ENCODE results near the gene EPS8. TPM values are rescaled to one million over a fixed set of nuclear protein-coding genes. Genes with fewer than 3 reads are reported as not detected.

Gene EPS8
- total RNA-seq, 4 donors from 2014 or later: 39.0 to 85.2 (median 57.7) TPM

GRCh38 chr12:15688838-15689625 lies 100.2 kb downstream of the EPS8 start:
- WGBS, 2 donors (ENCODE audit: low coverage in 1 of 2): 7 to 52% methylated on average over 3 to 6 of the region's 6 CpGs
- ATAC-seq: peak; percentile 27
- H3K9me3 ChIP-seq: no peaks in the 10 kb centered on the region
- no peaks in the 10 kb centered on the region for H3K27me3 ChIP-seq
- TF ChIP-seq CTCF (IDR thresholded peaks at IDR 0.05) (peak in 1 of 4 experiments; percentile 11), POLR2A (IDR thresholded peaks at IDR 0.05) (no peak)
- no peaks in the 10 kb centered on the region for H3K36me3 ChIP-seq
- H3K27ac ChIP-seq: peak overlapping the region; percentile 9 to 80 (median 64)
- peak overlapping the region in 1 of 2 donors; percentile 31 for H3K4me3 ChIP-seq
- peaks cover 0 to 43% (median 13%) of the 10 kb centered on the region in 3 donors for H3K4me1 ChIP-seq

GRCh38 chr12:15688202-15688736 lies 100.9 kb downstream of the EPS8 start:
- H3K36me3 ChIP-seq: no peaks in the 10 kb centered on the region
- peak overlapping the region; percentile 9 to 80 (median 64) for H3K27ac ChIP-seq
- peak overlapping the region in 1 of 2 donors; percentile 31 for H3K4me3 ChIP-seq
- no peak for TF ChIP-seq CTCF (IDR thresholded peaks at IDR 0.05)
- TF ChIP-seq EP300 (IDR thresholded peaks at IDR 0.05): no peak
- TF ChIP-seq POLR2AphosphoS5 (IDR thresholded peaks at IDR 0.05): peak; percentile 72
- TF ChIP-seq POLR2A (IDR thresholded peaks at IDR 0.05): peak; percentile 20 to 63
- WGBS, 2 donors (ENCODE audit: low coverage in 1 of 2): 81 to 82% methylated on average over 3 to 4 of the region's 8 CpGs
- no peaks in the 10 kb centered on the region for H3K27me3 ChIP-seq
- no peaks in the 10 kb centered on the region for H3K9me3 ChIP-seq
- peaks cover 0 to 43% (median 13%) of the 10 kb centered on the region in 3 donors for H3K4me1 ChIP-seq
- peak; percentile 47 for ATAC-seq

- H3K9me3 ChIP-seq: no peaks in the 10 kb centered on the region
- no peak overlapping the region for H3K4me3 ChIP-seq
- H3K27me3 ChIP-seq: no peaks in the 10 kb centered on the region
- no peaks in the 10 kb centered on the region for H3K36me3 ChIP-seq
- peak overlapping the region in 2 of 4 donors; percentile 60 to 80 for H3K27ac ChIP-seq
- TF ChIP-seq CTCF (IDR thresholded peaks at IDR 0.05) (no peak), POLR2AphosphoS5 (IDR thresholded peaks at IDR 0.05) (no peak), EP300 (IDR thresholded peaks at IDR 0.05) (no peak), POLR2A (IDR thresholded peaks at IDR 0.05) (no peak)
- no peak for ATAC-seq
- peaks cover 0 to 43% (median 13%) of the 10 kb centered on the region in 3 donors for H3K4me1 ChIP-seq
These were observed 101.6 kb downstream of the EPS8 start for GRCh38 chr12:15687583-15687982.

GRCh38 chr12:15684896-15685658 lies 104.1 kb downstream of the EPS8 start:
- no peak overlapping the region for H3K4me3 ChIP-seq
- WGBS, 2 donors (ENCODE audit: low coverage in 1 of 2): 81 to 84% methylated on average over 6 of the region's 6 CpGs
- no peak overlapping the region for H3K27ac ChIP-seq
- peaks cover 0 to 21% (median 6%) of the 10 kb centered on the region in 3 donors for H3K4me1 ChIP-seq
- no peaks in the 10 kb centered on the region for H3K9me3 ChIP-seq
- H3K27me3 ChIP-seq: no peaks in the 10 kb centered on the region
- TF ChIP-seq CTCF (IDR thresholded peaks at IDR 0.05) (no peak), EP300 (IDR thresholded peaks at IDR 0.05) (no peak), POLR2AphosphoS5 (IDR thresholded peaks at IDR 0.05) (no peak), POLR2A (IDR thresholded peaks at IDR 0.05) (no peak)
- H3K36me3 ChIP-seq: no peaks in the 10 kb centered on the region
- no peak for ATAC-seq

All from gastroesophageal sphincter (tissue), 4 donors.